Adrenal gland (tissue), 12 donors: ENCODE data around the gene VWA8. TPM values are rescaled to one million over a fixed set of nuclear protein-coding genes. Genes with fewer than 3 reads are reported as not detected.

Experiments used
- DNase-seq, 7 donors: peaks; one replicate each; pipeline ENCODE4 v3.0.0-alpha.2; 2019 to 2020
- H3K27ac ChIP-seq, 5 donors: fragments of 200-600 bp; sonication (generic) in 4 of 5; 1 replicate in 3 of 5; 2 replicates in 2 of 5; pipeline versions ENCODE4 v1.5.1 to v1.8.0; 2016 to 2020; ENCODE audit warnings: mild to moderate bottlenecking in 1 of 5
- H3K27me3 ChIP-seq: fragments of 200-600 bp; 2 replicates; pipeline ENCODE4 v1.8.0; 2021
- H3K36me3 ChIP-seq, 2 donors: fragments of 200-600 bp; replicated peaks in 1 of 2; 1 replicate in 1 of 2; 2 replicates in 1 of 2; pipeline versions ENCODE4 v1.5.1 to v1.8.0; 2018 to 2022
- H3K4me1 ChIP-seq, 2 donors: fragments of 200-600 bp; replicated peaks in 1 of 2; 1 replicate in 1 of 2; 2 replicates in 1 of 2; pipeline versions ENCODE4 v1.5.1 to v1.8.0; 2018 to 2021
- H3K4me3 ChIP-seq, 4 donors: fragments of 200-600 bp; sonication (generic) in 3 of 4; one replicate each; pipeline ENCODE4 v1.5.1; 2016 to 2018
- H3K9me3 ChIP-seq, 3 donors: fragments of 200-600 bp; sonication (generic) in 1 of 3; replicated peaks in 1 of 3; 1 replicate in 2 of 3; 2 replicates in 1 of 3; pipeline versions ENCODE4 v1.5.1 to v1.8.0; 2016 to 2021
- CTCF ChIP-seq, 6 experiments: fragments of 450-650 bp in 4 of 6; fragments of 200-600 bp in 2 of 6; sonication (generic) in 1 of 6; IDR thresholded peaks; 1 replicate in 5 of 6; 2 replicates in 1 of 6; pipeline versions ENCODE4 v1.5.1 to v1.8.0; 2016 to 2021; ENCODE audit warnings: antibody characterized with exemption in 6 of 6, mild to moderate bottlenecking in 2 of 6, moderate library complexity in 1 of 6
- POLR2A ChIP-seq, 2 donors: fragments of 450-650 bp; IDR thresholded peaks; one replicate each; pipeline ENCODE4 v1.6.1; 2017; ENCODE audit warnings: antibody characterized with exemption in 2 of 2, mild to moderate bottlenecking in 2 of 2, moderate library complexity in 1 of 2
- WGBS, 4 donors: extraction: QIAGEN DNeasy Blood & Tissue Kit in 2 of 4; methylation state at CpG; one replicate each; pipeline versions ENCODE4 v1.1.5 to v1.1.7; 2013 to 2017; 5-methylcytosine and 5-hydroxymethylcytosine counted together
- intact Hi-C, 2 donors: fragments of 100-400 bp; cut with DNase I; formaldehyde crosslinking; loops; one replicate each; pipeline versions ENCODE4 v1.14.1 to v1.15.0; 2022 to 2023
- polyA plus RNA-seq, 3 donors: library from polyadenylated mRNA; stranded (reverse); fragments of 200-250 nt in 2 of 3; fragments of 350-450 nt in 1 of 3; fragmentation: Illumina TruSeq in 1 of 3; extraction: RNeasy Lipid Tissue Mini Kit (QIAGEN cat#74804) in 1 of 3; gene quantifications; one replicate each; pipeline ENCODE4 v1.2.3, GENCODE V29; 2013 to 2014
- total RNA-seq, 9 donors: library from RNA; depleted of rRNA in 4 of 9; stranded (reverse); fragments of >200 nt in 4 of 9; fragments of 120-200 nt in 1 of 9; fragmentation: NEBNext Ultra II Directional in 1 of 9; extraction: Animal tissue kit (Norgen Biotek cat#: 25700) in 1 of 9; gene quantifications; one replicate each; pipeline versions ENCODE4 v1.1.0 to v1.2.4, GENCODE V29; 2013 to 2023
- donor health status: healthy with polysubstance abuse.
- donor health status: Bipolar disorder and iron deficiency.
- donor health status: DM: yes; HTN: yes; CAD: no.
- donor health status: DM: no; HTN: no; CAD: no.
- donor health status: DM: no; HTN: no; CAD: no.
- donor health status: DM: yes; HTN: yes; CAD: no.

The VWA8 gene
- total and polyA plus RNA-seq, 12 donors: 8.1 to 45.4 (median 31.4) TPM

GRCh38 chr13:41919741-41920487, 41.0 kb downstream of the VWA8 start:
- no peak overlapping the region for H3K4me3 ChIP-seq
- DNase-seq: no peak
- peaks cover 18 to 26% of the 10 kb centered on the region in 2 donors for H3K4me1 ChIP-seq
- no peak overlapping the region for H3K27ac ChIP-seq
- intact Hi-C loops: no loop called here
- no peaks in the 10 kb centered on the region for H3K36me3 ChIP-seq
- 86 to 100% (median 94%) methylated on average over 2 to 5 of the region's 5 CpGs for WGBS, 4 donors
- peaks cover 0 to 4% (median 0%) of the 10 kb centered on the region in 3 donors for H3K9me3 ChIP-seq
- no peaks in the 10 kb centered on the region for H3K27me3 ChIP-seq
- TF ChIP-seq CTCF (IDR thresholded peaks at IDR 0.05) (no peak), POLR2A (IDR thresholded peaks at IDR 0.05) (no peak)

- H3K36me3 ChIP-seq: no peaks in the 10 kb centered on the region
- intact Hi-C loops: no loop called here
- no peaks in the 10 kb centered on the region for H3K9me3 ChIP-seq
- 69 to 85% (median 79%) methylated on average over 2 to 3 of the region's 3 CpGs for WGBS, 4 donors
- no peak overlapping the region for H3K4me3 ChIP-seq
- H3K27ac ChIP-seq: no peak overlapping the region
- peaks cover 26 to 34% of the 10 kb centered on the region in 2 donors for H3K4me1 ChIP-seq
- no peak for DNase-seq
- no peaks in the 10 kb centered on the region for H3K27me3 ChIP-seq
- TF ChIP-seq CTCF (IDR thresholded peaks at IDR 0.05): no peak
- no peak for TF ChIP-seq POLR2A (IDR thresholded peaks at IDR 0.05)
These were observed 41.7 kb downstream of the VWA8 start for GRCh38 chr13:41919031-41919740.

GRCh38 chr13:41917641-41918040, 43.3 kb downstream of the VWA8 start:
- Histone ChIP-seq H3K36me3 (no peaks in the 10 kb centered on the region), H3K4me3 (no peak overlapping the region), H3K27me3 (no peaks in the 10 kb centered on the region), H3K9me3 (no peaks in the 10 kb centered on the region), H3K4me1 (peaks cover 26 to 35% of the 10 kb centered on the region in 2 donors), H3K27ac (no peak overlapping the region)
- intact Hi-C loops: no loop called here
- no peak for DNase-seq
- TF ChIP-seq CTCF (IDR thresholded peaks at IDR 0.05) (no peak), POLR2A (IDR thresholded peaks at IDR 0.05) (no peak)
- WGBS, 4 donors: 57 to 77% (median 68%) methylated on average over 1 of the region's 1 CpG

- WGBS, 4 donors: 26 to 40% (median 32%) methylated on average over 5 of the region's 5 CpGs
These were observed 44.5 kb downstream of the VWA8 start for GRCh38 chr13:41916173-41916954.

More at GRCh38 chr13:41916173-41916954, 44.5 kb downstream of the VWA8 start:
- no peak for TF ChIP-seq POLR2A (IDR thresholded peaks at IDR 0.05)
- TF ChIP-seq CTCF (IDR thresholded peaks at IDR 0.05): no peak
- H3K27me3 ChIP-seq: no peaks in the 10 kb centered on the region
- H3K27ac ChIP-seq: peak overlapping the region in 1 of 5 donors; percentile 21
- intact Hi-C loops: no loop called here
- no peak for DNase-seq
- H3K36me3 ChIP-seq: no peaks in the 10 kb centered on the region
- H3K4me1 ChIP-seq: peaks cover 26 to 35% of the 10 kb centered on the region in 2 donors
- no peaks in the 10 kb centered on the region for H3K9me3 ChIP-seq
- peak overlapping the region in 1 of 4 donors; percentile 32 for H3K4me3 ChIP-seq
